ENCODE data around the gene MDM2.
A peak's percentile ranks its signal among the peaks of the same experiment; 100 is the strongest.

The MDM2 gene

DNA sequence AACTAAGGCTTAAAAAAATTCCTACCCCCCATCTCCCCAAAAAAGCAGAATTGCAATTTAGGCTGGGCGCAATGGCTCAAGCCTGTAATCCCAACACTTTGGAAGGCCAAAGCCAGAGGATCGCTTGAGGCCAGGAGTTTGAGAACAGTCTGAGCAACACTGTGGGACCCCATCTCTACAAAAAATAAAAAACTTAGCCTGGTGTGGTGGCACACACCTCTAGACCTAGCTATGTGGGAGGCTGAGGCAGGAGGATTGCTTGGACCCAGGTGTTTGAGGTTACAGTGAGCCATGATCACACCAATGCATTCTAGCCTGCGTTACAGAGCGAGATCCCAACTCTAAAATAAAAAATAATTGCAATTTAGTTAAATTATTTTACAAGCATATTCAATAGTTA lies 70.9 kb downstream of the MDM2 start:
- DNase-seq (ENCODE audit: low spot score), result no peak

- DNase-seq (ENCODE audit: low spot score), result peak; percentile 72
These were observed 72.8 kb downstream of the MDM2 start for GRCh38 chr12:68880660-68881325.

GRCh38 chr12:68882251-68882964 lies 74.4 kb downstream of the MDM2 start:
- DNase-seq (ENCODE audit: low spot score), result no peak

GRCh38 chr12:68883151-68883550 lies 75.2 kb downstream of the MDM2 start:
- DNase-seq (ENCODE audit: low spot score), result no peak

- no peak for DNase-seq (ENCODE audit: low spot score)
These were observed 76.3 kb downstream of the MDM2 start for GRCh38 chr12:68884251-68884650.

- DNase-seq (ENCODE audit: low spot score), result no peak
These were observed 77.4 kb downstream of the MDM2 start for GRCh38 chr12:68885381-68885780.

DNA sequence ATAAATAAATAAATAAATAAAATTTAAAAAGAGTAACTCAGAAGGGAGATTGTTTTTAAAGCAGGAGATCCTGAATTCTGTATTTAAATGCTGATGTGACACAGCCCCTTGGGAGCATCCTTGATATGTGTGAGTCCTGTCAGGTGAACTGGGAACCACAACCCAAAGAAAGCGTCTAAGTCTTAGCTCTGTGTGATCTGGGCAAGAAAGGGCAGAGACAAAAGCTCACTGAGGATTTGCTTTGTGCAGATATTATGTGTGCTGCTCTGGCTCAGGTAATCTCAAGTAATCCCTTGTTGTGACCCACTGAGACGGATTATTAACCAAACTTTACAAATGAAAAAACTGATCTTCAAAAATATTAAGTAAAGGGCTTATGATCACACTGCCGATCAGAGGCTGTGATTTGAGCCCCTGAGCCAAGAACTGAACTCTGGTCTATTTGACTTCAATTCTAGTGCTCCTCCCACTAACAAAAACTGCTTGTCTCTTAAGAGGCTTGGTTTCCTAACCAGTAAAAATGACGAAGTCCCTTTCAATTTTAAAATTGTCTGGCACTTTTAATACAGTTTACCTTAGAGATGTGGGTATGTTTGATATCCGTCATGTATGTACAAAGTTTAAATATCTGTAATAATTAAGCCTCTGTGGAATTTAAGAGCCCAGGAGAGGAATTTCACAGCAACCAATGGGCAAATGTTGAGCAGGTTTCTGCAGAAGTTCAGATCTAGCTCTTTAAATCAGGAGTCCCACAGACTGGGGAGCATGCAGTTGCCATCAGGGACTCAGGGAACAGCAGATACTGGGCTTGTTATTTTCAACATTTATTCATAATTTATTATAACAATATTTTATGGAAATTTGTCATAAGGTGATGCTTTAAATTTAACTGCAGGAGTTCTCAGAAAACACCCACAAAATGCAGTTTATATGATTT lies 78.9 kb downstream of the MDM2 start:
- DNase-seq (ENCODE audit: low spot score), result no peak

DNA sequence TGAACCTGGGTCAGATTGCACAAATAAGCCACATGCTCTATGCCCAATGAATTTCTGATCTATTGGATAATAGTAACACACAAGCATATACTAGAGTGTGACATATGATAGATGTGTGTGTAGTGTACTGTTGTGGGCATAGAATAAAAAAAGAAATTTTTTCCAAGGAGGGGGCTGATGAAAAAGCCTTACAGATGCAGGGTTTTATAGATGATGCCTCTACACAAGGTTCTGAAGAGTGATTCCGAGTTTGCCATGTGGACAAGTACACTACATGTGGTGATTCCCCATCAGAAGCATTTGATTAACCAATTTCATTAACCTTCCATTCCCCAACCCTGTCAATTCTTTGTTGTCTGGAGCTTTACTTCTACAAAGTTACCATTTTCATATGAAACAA lies 79.7 kb downstream of the MDM2 start:
- no peak for DNase-seq (ENCODE audit: low spot score)

- DNase-seq (ENCODE audit: low spot score), result no peak
These were observed 80.3 kb downstream of the MDM2 start for GRCh38 chr12:68888243-68888642.

- DNase-seq (ENCODE audit: low spot score), result no peak
These were observed 82.7 kb downstream of the MDM2 start for GRCh38 chr12:68890701-68891113.

GRCh38 chr12:68891141-68891540 lies 83.2 kb downstream of the MDM2 start:
- DNase-seq (ENCODE audit: low spot score), result no peak

DNA sequence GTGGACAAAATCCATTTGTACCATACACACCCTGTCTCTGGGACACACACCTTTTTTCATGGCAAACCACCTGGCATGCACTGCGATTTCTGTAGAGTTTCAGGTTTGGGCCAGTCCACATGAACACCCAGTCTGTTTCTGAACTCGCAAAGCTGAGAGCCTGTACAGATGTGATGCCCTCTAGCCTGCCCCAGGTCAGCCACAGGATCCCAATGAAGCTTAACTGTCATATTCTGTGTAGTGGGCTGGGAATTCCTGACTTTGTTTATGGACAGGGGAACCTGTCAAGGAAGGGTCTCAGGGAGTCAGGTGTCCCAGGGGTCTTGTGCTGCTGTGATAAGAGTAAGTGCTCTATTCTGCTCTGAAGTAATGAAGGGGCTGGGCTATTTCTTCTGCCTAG lies 85.2 kb downstream of the MDM2 start:
- DNase-seq (ENCODE audit: low spot score), result no peak

DNA sequence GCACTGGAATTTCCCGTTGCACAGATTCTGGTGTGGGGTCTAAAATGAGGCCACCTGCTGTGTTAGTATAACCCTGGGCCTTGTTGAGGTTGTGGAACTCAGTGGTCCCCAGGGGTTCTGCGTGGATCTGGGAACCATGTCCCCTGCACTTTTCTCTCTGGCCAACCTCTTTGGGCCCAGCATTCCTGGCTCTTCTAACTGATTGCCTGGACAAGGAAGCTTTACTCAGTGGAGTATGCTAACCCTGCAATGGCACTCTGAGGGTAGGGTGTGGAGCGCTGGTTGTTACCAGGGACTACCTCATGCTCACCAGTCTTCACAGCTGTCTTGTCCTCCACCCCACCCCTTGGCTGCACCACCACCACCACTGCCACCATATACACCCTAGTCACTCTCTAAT lies 85.8 kb downstream of the MDM2 start:
- no peak for DNase-seq (ENCODE audit: low spot score)

DNA sequence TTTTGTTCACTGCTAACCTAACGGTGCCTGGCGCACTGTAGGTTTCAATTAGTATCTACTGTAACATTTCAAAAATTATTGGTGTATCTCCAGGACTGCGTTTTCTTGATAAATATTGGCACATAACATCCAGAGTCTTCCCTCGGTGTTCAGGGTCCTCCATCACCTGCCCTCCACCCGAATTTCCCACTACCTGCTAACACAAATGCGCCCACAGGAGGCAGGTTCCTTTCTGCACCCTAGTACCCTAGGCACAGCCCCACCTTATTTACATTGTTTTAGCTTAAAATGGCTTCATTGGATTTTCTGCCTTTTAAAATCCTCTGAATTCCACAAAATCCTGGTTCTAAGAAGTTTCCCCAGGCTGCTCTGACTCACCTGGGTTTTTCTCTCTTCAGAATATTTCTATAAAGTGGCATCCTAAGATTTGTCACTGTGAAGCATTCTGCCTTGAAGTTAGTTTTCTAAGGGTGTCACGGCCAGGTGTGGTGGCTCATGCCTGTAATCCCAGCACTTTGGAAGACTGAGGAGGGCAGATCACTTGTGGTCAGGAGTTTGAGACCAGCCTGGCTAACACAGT lies 86.4 kb downstream of the MDM2 start:
- no peak for DNase-seq (ENCODE audit: low spot score)

DNA sequence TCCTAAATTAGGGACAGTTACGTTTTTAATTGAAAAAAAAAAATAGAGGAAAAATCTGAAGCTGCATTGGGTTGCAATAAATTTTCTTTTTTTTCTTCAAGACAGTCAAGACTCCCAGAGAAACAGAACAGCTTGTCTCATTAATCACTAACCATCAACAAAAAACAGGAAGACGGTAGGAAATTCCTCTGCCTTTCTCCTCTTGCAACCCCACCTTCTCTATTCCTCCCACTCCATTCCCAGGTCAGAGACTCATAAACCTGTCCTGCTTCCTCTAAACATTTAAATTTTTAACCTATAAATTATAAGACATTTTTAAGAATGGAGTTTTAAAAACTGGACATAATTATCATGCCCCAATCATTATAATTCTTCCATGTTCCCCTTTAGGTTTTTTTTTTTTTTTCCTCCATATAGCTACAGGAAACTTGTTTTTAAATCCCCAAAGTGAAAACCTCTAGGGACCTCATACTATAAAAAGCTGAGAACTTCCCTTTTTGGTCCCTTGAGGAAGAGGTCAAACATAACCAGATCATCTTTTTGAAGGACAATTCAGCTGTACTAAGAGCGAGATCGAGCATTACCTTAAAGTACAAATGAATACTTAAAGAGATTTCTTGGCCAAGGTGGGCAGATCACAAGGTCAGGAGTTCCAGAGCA lies 89.0 kb downstream of the MDM2 start:
- DNase-seq (ENCODE audit: low spot score), result no peak

DNA sequence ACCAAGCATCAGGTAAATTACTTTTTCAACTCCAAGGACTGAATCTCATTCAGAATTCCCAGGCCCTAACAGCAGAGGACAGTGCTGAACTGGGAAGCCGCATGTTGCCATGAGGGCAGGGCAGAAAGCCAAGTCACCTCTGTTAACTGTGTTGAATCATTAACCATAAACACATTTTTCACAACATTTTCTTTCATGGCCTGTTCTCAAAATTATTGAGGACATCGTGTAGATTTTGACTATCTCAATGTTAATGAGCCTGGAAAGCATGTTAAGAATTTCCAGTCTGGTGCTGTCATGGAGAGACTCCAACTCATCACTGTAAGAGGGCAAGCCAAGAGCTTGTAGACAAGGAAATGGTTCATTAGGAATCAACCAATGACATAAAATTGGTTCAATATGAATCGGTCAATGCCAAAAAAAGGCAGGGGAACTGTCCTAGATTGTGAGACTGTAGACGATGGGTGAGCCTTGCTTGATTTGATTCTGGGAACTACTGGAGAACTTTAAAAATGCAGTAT lies 91.3 kb downstream of the MDM2 start:
- DNase-seq (ENCODE audit: low spot score), result peak; percentile 38

DNA sequence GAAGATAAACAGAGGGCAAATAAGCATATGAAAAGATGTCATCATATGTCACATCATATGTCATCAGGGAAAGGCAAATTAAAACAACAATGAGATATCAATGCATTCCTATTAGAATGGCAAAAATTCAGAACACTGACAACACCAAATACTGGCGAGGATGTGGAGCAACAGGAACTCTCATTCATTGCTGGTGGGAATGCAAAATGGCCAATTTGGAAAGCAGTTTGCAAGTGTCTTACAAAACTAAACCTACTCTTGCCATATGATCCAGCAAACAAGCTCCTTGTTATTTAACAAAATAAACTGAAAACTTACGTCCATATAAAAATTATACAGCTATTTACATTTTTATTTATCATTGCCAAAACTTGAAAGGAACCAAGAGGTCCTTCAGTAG lies 92.3 kb downstream of the MDM2 start:
- DNase-seq (ENCODE audit: low spot score), result no peak

Data from pons (tissue), 1 donor.